GM10266 (cell line): Measurements from ENCODE around the gene LAIR1.
"Not testable (repeated sequence)": the region's sequence is repeated elsewhere in the genome, so short reads cannot be mapped to it uniquely, and the experiment has no call there.

ENCODE experiments used
- DNase-seq: peaks from one replicate; pipeline ENCODE4 v3.0.0; 2012; ENCODE audit errors: extremely low spot score
- CTCF ChIP-seq: IDR thresholded peaks from 2 replicates; pipeline ENCODE4 v1.5.1; 2012; ENCODE audit warnings: mild to moderate bottlenecking, low read depth; ENCODE audit not compliant: control insufficient read depth, insufficient read depth; ENCODE audit errors: missing control alignments

LAIR1 gene

GRCh38 chr19:54379187-54379678, 14.5 kb upstream of the LAIR1 start:
- DNase-seq, result no peak
- TF ChIP-seq CTCF, result no peak

GRCh38 chr19:54376610-54377285, 12.0 kb upstream of the LAIR1 start:
- DNase-seq, result no peak
- TF ChIP-seq CTCF, result no peak

GRCh38 chr19:54375181-54375938, 10.6 kb upstream of the LAIR1 start:
- DNase-seq, result not testable (repeated sequence)

GRCh38 chr19:54373781-54374631, 9.3 kb upstream of the LAIR1 start:
- no peak for DNase-seq
- no peak for TF ChIP-seq CTCF

GRCh38 chr19:54371453-54371852, 6.7 kb upstream of the LAIR1 start:
- not testable (repeated sequence) for DNase-seq

GRCh38 chr19:54370434-54370796, 5.7 kb upstream of the LAIR1 start:
- not testable (repeated sequence) for DNase-seq

- not testable (repeated sequence) for DNase-seq
These were observed 5.1 kb upstream of the LAIR1 start for GRCh38 chr19:54369688-54370433.

GRCh38 chr19:54369082-54369687, 4.5 kb upstream of the LAIR1 start:
- TF ChIP-seq CTCF, result no peak
- DNase-seq, result no peak
